Measurements from ENCODE around the gene ZGLP1. TPM values are rescaled to one million over a fixed set of nuclear protein-coding genes. Genes with fewer than 3 reads are reported as not detected.

The ZGLP1 gene
- total RNA-seq, 4 donors from 2014 or later = 0.75 to 8.8 (median 2.2) TPM

DNA sequence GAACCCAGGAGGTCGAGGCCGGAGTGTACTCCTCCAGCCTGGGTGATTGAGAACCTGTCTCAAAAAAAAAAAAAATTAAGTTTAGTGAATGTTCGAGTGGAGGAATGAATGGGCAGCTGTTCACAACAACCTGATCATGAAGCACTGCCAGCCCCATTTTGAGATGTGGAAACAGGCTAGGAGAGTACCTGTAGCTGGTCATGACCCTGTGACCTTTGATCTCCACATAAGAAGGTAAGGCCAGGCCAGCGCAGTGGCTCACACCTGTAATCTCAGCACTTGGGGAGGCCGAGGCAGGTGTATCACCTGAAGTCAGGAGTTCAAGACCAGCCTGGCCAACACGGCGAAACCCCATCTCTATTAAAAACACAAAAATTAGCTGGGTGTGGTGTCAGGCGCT is 16.1 kb upstream of the ZGLP1 start:
- no peaks in the 10 kb centered on the region for H3K9me3 ChIP-seq
- no peak for DNase-seq
- H3K4me1 ChIP-seq = no peaks in the 10 kb centered on the region
- H3K27ac ChIP-seq = no peak overlapping the region
- H3K4me3 ChIP-seq (replicated peaks in 1 of 3) = no peak overlapping the region
- 93 to 94% methylated on average over 7 to 8 of the region's 8 CpGs for WGBS, 2 donors
- H3K36me3 ChIP-seq = peaks cover 61 to 95% of the 10 kb centered on the region in 2 donors
- intact Hi-C loops (cut with DNase I) = no loop called here
- TF ChIP-seq, protein P1, sequence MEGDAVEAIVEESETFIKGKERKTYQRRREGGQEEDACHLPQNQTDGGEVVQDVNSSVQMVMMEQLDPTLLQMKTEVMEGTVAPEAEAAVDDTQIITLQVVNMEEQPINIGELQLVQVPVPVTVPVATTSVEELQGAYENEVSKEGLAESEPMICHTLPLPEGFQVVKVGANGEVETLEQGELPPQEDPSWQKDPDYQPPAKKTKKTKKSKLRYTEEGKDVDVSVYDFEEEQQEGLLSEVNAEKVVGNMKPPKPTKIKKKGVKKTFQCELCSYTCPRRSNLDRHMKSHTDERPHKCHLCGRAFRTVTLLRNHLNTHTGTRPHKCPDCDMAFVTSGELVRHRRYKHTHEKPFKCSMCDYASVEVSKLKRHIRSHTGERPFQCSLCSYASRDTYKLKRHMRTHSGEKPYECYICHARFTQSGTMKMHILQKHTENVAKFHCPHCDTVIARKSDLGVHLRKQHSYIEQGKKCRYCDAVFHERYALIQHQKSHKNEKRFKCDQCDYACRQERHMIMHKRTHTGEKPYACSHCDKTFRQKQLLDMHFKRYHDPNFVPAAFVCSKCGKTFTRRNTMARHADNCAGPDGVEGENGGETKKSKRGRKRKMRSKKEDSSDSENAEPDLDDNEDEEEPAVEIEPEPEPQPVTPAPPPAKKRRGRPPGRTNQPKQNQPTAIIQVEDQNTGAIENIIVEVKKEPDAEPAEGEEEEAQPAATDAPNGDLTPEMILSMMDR (IDR thresholded peaks at IDR 0.05) = no peak
- TF ChIP-seq POLR2A (IDR thresholded peaks at IDR 0.05) = no peak
- H3K27me3 ChIP-seq = no peaks in the 10 kb centered on the region

DNA sequence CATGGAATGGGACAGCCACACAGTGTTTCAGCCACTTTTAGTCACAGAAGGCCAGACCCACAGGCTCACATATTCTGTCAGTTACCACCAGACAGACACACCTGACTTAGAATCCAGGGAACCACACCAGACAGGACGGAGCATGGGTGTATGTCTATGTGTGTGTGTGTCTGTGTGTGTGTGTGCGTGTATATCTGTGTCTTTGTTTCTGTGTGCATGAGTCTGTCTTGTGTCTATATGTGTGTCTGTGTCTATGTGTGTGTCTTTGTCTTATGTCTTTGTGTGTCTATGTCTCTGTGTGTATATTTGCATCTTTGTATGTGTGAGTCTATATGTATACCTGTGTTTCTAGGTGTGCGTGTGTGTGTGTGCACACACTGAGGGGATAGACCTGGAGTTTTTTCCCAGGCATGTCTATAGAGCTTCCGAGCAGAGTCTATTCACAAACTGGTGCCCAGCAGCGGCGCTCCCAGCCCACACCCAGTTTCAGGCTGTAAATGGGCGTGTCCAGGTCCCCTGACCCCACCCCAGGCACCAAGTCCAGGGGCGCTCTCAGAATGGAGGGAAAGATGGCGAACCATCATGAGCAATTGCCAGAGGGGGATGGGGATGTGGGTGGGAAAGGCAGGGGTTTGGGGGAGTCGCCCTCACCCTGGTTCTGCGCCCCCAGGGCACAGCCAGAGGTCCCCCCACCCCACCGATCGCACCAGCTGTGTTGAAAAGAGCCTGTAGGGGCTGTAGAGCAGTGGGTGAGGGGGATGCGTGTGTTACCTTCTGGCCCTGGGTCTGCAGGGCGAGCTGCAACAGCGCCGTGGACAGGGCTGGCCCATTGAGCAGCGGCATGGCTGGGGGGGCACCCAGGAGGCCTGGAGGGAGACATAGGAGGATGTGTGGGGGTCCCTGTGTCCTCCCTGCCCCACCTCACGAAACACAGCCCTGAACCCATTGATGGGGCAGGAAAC is 12.5 kb upstream of the ZGLP1 start:
- no peaks in the 10 kb centered on the region for H3K9me3 ChIP-seq

DNA sequence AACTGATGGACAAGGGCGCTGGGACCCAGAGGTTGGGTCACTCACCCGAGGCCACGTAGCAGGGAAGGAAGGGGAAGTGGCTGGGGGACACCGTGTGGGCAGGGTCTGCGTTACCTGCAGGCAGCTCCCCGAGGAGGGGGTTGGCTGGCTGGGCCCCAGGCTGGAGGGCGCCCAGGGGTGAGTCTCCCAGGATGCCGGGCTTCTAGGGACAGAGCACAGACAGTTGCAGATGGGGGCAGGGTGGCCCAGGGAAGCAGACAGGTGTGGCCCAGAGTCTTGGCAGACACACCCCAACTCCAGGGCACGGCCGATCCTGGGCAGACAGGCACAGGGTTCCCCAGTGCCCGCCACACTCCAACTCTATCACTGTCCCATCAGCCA is 11.8 kb upstream of the ZGLP1 start:
- peaks cover 0 to 3% of the 10 kb centered on the region in 2 donors for H3K4me1 ChIP-seq
- 93% methylated on average over 8 of the region's 11 CpGs; no CpG with 5 or more reads in 1 of the 2 donors for WGBS, 2 donors
- no peaks in the 10 kb centered on the region for H3K9me3 ChIP-seq
- H3K27me3 ChIP-seq = no peaks in the 10 kb centered on the region
- H3K36me3 ChIP-seq = peaks cover 55 to 89% of the 10 kb centered on the region in 2 donors
- no peak overlapping the region for H3K27ac ChIP-seq
- DNase-seq = no peak
- H3K4me3 ChIP-seq (replicated peaks in 1 of 3) = no peak overlapping the region
- no peak for TF ChIP-seq POLR2A (IDR thresholded peaks at IDR 0.05)
- TF ChIP-seq, protein P1 (IDR thresholded peaks at IDR 0.05) = no peak
- intact Hi-C loops (cut with DNase I) = no loop called here

More for the DNA sequence above, 12.5 kb upstream of the ZGLP1 start:
- WGBS, 2 donors = 91 to 95% methylated on average over 17 to 19 of the region's 19 CpGs
- H3K27me3 ChIP-seq = no peaks in the 10 kb centered on the region
- H3K36me3 ChIP-seq = peaks cover 55 to 93% of the 10 kb centered on the region in 2 donors
- TF ChIP-seq POLR2A (IDR thresholded peaks at IDR 0.05) = no peak
- no peaks in the 10 kb centered on the region for H3K4me1 ChIP-seq
- intact Hi-C loops (cut with DNase I) = no loop called here
- no peak overlapping the region for H3K4me3 ChIP-seq (replicated peaks in 1 of 3)
- no peak for DNase-seq
- no peak overlapping the region for H3K27ac ChIP-seq

DNA sequence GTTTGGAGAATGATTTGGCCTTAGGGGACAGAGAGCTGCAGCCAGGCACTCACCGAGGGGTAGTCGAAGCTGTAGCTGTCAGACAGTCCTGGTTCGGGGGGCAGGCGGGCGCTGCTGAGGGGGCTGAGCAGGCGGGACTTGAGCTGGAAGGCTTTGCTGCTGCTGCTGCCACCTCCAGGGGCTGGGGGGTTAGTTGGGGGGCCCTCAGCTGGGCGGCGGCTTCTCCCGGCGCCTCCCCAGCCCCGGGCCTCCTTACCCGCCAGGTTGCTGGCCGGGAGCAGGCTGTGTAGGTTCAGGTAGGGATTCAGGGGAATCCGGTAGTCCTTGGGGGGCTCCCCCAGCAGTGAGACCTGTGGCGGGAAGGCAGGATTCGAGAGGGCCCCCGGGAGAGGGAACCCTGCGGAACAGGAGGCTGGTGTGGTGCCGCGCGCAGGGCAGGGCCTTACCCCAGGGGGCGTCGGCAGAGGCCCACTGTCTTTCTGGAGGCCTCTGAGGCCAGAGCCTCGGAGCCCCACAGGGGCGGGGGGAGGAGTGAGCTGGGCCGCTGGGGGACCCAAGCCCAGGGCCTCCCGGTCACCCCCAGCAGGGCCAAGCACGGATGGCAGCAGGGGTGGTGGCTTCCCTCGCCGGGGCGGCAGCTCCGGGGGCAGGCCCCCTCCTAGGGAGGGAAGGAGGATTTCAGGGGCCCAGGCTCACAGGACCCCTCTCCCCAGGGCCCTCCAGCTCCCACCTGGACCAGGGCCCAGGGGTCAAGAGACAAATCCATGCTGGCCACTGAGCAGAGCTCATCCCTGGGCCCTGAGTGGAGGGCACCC is 11.2 kb upstream of the ZGLP1 start:
- H3K27ac ChIP-seq = no peak overlapping the region
- intact Hi-C loops (cut with DNase I) = no loop called here
- H3K4me1 ChIP-seq = peaks cover 5 to 9% of the 10 kb centered on the region in 2 donors
- no peaks in the 10 kb centered on the region for H3K27me3 ChIP-seq
- no peak overlapping the region for H3K4me3 ChIP-seq (replicated peaks in 1 of 3)
- TF ChIP-seq POLR2A (IDR thresholded peaks at IDR 0.05) = no peak
- TF ChIP-seq, protein P1 (IDR thresholded peaks at IDR 0.05) = no peak
- WGBS, 2 donors = 90 to 92% methylated on average over 17 to 27 of the region's 32 CpGs
- peaks cover 55 to 83% of the 10 kb centered on the region in 2 donors for H3K36me3 ChIP-seq
- no peaks in the 10 kb centered on the region for H3K9me3 ChIP-seq
- no peak for DNase-seq

DNA sequence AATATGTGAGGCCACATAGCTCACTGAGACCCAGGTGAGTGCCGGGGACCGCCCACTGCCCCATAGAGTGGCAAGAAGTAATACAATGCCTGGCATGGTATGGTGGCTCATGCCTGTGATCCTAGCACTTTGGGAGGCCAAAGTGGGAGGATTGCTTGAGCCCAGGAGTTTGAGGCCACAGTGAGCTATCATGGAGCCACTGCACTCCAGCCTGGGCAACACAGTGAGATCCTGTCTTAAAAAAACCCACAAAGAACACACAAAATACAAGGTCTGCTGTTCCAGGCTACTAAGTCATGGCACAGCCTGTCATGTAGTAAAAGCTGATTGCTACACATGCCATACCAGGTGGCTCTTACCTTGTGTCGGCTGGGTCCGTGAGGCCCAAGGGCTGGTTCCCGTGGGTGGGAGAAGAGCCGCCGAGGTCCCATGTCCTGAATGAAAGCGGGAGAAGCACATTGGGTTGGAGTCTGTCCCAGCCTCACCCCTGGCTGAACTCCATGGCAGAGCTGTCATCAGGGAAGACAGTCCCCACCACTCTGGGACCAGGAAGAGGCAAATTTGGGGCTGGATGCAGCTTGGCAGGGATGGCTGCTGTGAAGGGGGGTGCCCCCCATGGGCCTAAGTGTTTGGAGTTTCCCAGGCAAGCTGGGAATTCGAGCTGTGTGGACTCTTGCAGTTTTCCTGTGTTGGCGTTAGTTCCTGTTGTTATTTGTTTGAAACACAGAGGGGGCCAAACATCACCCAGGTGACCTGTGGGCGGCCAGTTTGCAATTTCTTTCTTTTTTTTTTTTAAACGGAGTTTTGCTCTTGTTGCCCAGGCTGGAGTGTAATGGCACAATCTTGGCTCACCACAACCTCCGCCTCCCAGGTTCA is 9.4 kb upstream of the ZGLP1 start:
- Histone ChIP-seq H3K27me3 (no peaks in the 10 kb centered on the region), H3K9me3 (no peaks in the 10 kb centered on the region), H3K4me3 (replicated peaks in 1 of 3) (no peak overlapping the region), H3K36me3 (peaks cover 47 to 66% of the 10 kb centered on the region in 2 donors), H3K27ac (no peak overlapping the region), H3K4me1 (peaks cover 11 to 14% of the 10 kb centered on the region in 2 donors)
- intact Hi-C loops (cut with DNase I) = no loop called here
- no peak for DNase-seq
- no peak for TF ChIP-seq POLR2A (IDR thresholded peaks at IDR 0.05)
- TF ChIP-seq, protein P1 (IDR thresholded peaks at IDR 0.05) = no peak
- 84 to 90% methylated on average over 10 to 11 of the region's 13 CpGs for WGBS, 2 donors
